HG03175 (cell line): ENCODE measurements around the gene KXD1.
"Not testable (repeated sequence)": the region's sequence is repeated elsewhere in the genome, so short reads cannot be mapped to it uniquely, and the experiment has no call there.

Experiments
- ATAC-seq: cut with Tn5 transposase; IDR thresholded peaks from one replicate; pipeline ENCODE4 v1.9.1; 2021; ENCODE audit warnings: mild to moderate bottlenecking, moderate library complexity; ENCODE audit not compliant: unreplicated experiment

The KXD1 gene

DNA sequence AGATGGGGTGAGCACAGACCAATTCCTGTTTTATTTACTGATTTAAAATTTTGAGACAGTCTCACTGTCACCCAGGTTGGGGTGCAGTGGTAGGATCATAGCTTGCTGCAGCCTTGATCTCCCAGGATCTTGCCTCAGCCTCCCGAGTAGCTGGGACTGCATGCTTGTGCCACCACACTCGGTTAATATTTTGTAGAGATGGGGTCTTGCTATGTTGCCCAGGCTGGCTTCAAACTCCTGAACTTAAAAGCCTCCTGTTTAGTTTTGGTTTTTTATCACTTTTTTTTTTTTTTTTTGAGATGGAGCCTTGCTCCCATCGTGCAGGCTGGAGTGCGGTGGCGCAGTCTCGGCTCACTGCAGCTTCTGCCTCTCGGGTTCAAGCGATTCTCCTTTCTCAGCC lies 18.7 kb downstream of the KXD1 start:
- no peak for ATAC-seq

DNA sequence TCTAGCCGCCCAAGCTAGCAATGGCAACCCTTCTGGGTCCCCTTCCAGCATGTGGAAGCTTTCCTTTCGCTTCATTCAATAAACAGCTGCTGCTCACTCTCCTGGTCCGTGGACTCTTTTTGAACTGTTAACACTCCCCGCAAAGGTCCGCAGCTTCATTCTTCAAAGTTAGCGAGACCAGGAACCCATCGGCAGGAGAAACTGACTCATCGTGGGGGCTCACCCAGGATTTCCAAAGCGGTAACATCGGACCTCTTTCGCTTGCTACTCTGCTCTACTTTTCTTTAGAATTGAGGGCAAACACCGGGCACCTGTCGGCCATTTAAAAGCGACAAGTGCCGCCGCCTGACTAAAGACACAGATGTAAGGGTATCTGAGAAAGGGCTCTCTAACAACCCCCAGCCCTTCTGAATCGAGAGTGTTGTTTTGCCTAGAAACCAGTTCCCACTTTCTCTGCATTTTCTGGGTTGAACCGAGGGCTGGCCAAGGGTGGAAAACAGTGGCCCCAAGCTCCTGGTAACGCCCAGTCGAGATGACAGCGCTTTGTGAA lies 19.8 kb downstream of the KXD1 start:
- no peak for ATAC-seq

DNA sequence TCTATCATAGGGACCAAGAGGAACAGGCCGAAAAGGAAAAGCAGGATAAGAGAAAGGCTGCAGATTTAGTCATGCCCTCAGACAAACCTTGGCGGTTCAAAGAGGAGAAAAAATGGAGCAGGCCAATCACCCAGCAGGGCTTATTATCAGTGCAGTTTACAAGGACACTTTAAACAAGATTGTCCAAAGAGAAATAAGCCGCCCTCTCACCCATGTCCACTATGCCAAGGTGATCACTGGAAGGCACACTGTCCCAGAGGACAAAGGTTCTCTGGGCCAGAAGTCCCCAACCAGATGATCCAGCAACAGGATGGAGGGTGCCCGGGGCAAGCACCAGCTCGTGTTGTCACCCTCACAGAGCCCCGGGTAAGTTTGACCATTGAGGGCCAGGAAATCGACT lies 22.6 kb downstream of the KXD1 start:
- ATAC-seq = no peak

DNA sequence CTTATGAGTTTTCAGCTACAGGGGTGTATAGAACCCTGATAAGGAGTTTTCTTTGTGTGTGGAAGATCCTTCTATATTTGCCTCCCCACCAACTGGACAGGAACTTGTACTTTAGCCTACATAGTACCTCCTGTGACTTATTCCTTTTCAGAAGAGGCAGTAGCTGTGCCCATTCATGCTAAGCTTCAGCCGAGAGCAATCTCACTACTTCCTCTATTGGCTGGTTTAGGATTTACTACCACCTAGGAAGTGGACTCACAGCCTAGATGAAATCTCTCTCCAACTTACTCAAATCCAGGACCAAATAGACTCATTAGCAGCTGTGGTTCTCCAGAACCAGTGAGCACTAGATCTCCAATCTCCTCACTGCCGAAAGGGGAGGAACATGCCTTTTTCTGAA lies 28.6 kb downstream of the KXD1 start:
- no peak for ATAC-seq

DNA sequence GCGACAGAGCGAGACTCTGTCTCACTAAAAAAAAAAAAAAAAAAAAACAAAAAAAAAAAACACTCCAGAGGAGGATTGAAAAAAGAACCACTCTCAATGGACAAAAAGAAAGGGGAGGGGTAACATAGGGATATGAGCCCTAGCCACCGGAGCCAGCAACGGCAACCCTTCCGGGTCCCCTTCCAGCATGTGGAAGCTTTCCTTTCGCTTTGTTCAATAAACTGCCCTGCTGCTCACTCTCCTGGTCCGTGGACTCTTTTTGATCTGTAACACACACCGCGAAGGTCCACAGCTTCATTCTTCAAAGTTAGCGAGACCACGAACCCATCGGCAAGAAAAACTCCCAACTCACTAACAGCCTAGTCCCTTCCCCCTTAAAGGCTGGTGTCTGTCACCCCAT lies 29.9 kb downstream of the KXD1 start:
- no peak for ATAC-seq

DNA sequence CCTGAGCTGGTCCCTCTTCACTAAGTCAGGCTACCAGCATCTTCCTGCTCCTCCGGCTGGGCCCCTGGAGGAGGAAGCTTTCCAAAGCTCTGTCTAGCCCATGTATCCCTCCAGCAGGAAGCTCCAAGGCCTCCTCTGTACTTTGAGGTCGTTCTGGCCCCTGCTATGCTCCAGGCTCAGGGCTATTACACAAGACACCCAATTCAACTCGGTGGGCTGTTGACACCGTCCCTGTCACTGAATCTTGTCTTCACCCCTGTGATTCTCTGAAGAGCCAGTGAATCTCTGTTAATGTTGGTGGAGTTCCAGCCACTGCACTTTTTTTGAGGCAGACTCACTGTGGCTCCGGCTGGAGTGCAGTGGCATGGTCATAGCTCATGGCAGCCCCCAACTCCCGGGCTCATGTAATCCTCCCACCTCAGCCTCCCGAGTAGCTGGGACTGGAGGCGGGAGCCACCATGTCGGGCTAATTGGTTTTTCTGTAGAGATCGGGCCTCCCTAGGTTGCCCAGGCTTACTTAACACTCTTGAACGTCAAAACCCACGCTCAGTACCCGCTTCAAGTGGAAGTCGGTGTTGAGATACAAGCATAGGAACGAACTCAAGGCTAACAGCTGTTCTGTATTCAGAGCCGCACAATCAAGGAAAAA lies 30.4 kb downstream of the KXD1 start:
- ATAC-seq = no peak

DNA sequence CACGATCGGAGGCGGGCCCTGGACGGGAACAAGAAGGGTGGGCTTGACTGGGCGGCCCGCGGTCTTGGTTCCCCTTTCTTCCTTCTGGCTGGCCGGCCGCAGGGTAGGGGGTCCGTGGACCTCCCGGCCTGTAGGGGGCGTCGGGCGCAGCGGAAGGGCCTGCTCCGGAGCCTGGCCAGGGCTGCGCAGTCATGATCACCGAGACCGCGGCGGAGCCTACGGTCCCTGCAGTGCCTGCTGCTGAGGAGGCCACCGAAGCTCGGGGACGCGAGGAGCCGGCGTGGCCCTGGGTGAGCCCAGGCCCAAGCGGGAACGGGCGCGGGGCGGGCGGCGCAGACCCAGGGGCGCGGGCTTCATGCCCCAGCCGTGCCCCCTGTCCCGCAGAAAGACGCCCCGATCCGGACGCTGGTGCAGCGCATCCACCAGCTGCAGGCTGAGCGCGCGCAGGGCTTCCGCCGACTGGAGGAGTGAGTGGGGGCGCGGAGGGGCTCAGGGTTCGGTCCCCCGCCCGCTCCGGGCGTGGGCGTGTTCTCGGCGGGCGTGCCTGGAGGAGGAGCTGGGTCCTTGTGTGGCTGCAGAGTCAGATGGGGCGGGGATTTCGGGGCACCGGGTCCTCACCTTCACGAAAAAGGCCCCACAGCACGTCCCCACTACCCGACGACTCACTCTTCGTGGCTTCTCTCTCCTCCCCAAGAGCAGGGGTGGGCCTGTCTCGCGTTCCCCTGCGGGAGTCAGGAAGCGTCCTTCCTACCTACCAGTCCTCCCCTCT lies 31.1 kb downstream of the KXD1 start, which contains the start of gene REX1BD:
Gene REX1BD (plus strand): TSS at position 188 of the 769 bp plus-strand sequence. CDS start 4 bp downstream, at position 192.
- ATAC-seq = peak; percentile 69

DNA sequence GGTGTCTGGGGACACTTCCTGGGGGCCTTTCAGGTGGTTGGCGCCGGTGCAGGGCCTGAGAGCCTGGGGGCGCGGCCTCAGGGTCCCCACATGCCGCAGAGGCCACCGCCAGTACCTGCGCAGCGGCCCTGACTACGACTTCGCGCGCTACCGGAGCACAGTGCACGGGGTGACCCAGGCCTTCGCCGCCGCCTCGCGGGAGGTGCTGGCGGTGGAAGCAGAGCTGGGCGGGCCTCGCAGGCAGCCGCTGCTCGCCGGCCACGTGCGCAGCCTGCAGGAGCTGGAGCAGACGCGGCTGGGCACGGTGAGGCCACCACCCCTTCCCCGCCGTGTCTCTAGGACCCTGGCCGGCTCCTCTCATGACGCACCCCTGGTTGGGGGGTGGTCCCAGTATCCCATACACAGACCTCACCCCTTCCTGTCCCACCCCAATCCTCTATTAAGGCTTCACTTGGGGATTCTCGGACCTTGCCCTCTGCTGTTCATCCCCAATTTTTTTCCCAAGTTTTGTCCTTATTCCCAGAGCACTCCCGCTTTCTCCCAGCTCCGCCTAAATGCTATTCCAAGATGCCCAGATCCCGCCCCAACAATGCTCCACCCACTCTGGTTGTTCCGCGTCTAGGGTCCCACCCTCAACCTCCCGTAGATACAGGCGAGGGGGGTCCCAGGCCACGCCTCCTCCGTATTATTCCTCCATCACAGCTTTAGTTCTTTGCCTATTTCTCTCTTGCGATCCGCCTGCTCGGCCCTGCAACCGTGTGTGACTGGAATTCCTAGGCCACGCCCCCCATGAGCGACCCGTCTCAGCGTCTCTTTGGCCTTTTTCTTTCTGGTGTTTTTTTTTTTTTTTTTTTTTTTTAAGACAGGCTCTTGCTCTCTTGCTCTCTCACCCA lies 32.0 kb downstream of the KXD1 start:
- ATAC-seq = peak; percentile 44

DNA sequence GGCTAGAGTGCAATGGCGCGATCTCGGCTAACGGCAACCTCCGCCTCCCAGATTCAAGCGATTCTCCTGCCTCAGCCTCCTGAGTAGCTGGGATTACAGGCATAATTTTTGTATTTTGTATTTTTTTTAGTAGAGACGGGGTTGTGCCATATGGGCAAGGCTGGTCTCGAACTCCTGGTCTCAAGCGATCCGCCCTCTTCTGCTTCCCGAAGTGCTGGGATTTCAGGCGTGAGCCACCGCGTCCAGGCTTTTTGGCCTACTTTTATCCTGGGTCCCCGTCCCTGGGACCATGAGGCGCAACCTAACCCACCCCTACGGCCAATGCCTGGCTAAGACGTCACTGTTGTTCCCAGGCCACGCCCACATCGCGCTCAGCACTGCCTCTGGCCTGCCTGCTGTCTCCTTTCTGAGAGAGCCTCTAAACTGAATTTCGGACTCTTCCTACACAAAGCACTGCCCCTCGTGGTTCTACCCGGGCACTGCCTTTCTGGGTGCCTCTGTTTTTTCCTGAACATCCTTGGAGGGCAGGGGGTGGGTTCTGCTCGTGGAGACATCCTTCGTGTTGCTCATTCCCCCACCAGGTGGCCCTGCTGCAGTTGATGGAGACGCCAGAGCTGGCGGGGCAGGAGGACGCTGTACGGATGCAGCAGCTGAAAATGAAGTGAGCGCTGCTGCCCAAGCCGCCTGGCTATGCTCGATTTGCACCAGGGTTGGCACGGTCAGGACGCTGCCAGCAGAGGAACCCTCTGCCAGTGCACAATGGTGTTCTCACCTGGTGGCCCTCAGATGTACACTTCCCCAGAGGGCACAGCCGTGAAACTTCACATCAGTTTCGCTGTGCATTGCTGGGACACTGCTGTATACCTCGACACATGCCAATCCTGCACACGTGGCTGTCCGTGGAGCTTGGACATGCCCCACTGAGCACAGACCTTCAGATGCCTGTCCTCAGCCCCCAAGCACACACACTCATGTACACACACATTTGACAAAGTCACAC lies 32.9 kb downstream of the KXD1 start:
- ATAC-seq = no peak

DNA sequence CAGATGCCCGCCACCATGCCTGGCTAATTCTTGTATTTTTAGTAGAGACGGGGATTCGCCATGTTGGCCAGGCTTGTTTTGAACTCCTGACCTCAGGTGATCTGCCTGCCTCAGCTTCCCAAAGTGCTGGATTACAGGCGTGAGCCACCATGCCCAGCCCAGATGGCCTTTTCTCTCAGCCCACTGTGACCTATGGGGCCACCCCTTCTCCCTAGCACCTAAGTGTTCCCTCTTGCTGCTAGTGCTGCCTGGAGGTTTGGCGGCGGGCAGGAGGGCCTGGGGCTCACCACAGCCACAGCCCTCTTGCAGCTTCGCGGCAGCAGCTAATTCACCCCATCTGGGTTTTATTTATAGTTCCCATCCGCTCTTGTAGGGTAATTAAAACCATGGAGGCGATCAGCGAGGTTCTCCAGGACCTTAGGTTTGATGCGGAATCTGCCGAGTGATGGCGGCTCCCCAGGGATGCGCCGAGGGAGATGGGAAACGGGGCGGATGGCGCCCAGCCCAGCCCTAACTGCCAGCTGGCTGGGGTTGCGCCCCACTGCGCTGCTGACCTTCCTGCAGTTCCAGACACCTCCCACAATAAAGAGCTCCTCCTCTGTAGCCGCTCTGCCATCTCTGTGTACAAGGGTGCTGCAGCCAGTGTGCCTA lies 34.2 kb downstream of the KXD1 start:
- no peak for ATAC-seq

DNA sequence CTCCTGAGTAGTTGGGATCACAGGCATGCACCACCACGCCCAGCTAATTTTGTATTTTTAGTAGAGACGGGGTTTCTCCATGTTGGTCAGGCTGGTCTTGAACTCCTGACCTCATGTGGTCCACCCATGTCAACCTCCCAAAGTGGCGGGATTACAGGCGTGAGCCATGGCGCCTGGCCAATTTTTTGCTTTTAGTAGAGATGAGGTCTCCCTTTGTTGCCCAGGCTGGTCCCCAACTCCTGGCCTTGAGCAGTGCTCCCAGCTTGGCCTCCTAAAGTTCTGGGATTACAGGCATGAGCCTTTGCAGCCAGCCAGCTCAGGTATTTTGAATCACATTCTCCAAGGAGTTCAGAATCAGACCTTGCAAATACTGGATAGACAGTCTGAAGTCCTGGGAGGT lies 35.1 kb downstream of the KXD1 start:
- ATAC-seq = not testable (repeated sequence)

DNA sequence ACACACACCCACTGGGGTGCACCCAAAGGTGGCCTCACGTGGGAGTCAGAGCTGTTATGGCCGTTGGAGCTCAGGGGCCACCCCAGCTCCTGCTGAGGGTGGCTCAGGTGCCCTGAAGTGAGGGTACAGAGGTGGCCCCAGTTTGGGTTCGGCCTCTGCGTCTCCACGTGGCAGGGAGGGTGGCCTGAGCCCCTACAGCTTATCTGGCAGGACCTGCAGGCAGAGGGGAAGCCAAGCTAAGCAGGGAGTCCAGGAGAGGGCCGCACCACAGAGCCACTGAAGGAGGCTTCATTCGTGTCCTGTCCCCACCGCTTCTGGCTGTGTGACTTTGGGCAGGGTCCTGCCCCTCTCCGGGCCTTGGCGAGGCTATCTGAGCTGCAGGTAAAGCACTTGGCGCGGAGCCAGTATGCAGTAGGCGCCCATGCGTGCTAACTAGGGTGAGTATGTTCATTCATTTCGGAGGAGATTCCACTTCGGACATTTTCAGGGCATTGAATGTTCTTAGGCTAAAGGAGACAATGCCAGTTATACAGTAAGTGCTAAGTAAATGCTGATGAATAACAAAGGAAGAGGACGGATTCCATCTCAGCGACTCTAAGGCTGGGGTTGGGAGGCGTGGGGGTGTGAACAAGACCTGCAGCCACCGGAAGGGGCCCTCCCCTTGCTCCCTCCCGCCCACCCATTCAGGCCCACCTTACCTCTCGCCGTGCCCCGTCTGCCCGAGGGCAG lies 35.9 kb downstream of the KXD1 start:
- no peak for ATAC-seq

DNA sequence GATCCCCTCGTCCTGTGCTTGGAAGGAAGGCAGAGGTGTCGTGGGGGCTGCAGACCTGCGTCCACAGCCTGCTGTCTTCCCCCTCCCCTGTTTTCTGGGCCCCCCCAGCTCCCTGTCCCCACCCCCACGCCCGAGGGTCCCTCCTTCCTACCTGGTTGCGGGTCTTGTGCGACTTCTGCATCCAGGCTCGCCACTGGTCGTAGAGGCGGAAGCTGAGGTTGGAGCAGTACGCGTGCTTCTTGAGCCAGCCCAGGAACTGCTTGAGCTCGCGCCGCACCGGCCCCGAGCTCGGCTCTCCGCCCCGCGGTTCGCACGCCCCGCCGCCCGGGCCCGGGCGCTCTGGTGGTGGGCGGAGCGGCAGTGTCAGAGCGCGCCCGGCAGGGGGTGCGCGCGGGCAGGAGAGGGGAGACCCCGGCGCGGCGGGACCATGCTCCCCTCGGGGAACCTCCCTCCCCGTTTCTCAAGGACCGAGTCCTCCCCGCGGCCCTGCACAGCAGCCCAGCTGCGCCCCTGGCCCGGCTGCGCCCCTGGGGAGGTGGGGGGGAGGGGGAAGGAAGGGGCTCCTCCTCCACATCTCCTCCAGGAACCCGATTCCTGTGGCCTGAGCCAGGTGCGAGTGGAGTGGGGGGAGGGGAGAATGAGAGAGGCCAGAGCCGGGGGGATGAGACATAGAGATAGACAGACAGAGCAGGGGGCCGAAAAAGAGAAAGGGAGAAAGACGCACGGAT lies 36.6 kb downstream of the KXD1 start:
- ATAC-seq = peak; percentile 57

DNA sequence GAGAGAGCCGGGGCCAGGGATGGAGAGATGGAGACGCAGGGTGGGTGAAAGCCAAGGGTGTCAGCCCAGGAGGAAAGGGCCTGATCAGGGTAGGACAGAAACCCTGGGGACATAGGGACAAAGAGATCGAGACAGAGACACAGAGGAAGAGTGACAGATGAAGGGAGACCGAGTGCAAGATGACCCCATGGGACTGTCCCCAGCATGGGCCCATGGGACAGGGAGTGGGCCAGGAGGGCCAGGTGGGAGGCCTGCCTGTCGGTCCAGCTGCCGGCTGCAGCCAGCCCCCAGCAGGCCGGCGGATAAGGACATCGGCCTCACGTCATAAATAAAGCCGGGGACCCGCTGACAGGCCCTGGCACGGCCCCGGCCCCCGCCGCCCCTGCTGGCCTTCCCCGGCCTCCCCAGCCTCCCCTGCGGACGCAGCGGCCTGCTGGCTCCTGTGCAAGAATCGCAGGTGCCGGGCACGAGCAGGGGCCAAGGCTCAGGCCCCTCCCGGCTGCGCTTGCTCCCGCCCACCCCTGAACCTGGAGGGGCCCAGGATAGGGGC lies 37.2 kb downstream of the KXD1 start:
- ATAC-seq = no peak

DNA sequence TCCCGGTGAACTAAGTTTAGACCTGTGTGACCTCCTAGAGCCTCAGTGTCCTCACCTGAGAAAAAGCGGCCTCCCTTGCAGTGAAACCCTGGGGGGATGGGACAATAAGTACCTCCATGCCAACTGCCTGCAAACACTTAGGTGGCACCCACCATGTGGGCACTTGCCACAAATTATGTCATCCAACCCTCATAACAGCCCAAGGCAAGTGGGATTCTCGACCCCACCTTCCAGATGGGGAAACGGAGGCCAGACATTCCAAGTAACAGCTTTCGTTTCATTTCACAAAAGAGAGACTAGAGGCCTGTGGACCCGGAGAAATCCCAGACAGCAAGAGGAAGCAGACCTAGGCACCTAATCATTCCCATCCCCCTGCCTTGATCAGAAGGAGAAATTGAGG lies 37.8 kb downstream of the KXD1 start:
- ATAC-seq = no peak

DNA sequence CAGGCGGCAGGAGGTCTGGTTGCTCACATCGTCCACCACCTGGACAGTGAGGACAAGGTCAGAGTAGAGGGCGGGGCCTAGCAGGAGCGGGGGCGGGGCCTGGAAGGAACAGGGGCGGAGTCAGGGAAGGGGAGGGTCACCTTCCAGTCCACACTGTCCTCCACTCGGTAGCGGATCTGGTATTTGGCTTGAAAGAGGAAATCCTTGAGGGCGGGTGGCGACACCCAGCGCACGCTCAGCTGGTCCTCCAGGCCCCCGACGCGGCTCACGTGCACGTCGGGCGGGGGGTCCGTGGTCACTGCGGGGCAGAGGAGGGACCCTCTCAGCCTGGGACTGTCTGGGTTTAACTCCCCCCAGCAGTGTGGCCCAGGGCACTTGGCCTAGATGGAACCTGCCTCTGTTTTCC lies 39.1 kb downstream of the KXD1 start:
- ATAC-seq = no peak

DNA sequence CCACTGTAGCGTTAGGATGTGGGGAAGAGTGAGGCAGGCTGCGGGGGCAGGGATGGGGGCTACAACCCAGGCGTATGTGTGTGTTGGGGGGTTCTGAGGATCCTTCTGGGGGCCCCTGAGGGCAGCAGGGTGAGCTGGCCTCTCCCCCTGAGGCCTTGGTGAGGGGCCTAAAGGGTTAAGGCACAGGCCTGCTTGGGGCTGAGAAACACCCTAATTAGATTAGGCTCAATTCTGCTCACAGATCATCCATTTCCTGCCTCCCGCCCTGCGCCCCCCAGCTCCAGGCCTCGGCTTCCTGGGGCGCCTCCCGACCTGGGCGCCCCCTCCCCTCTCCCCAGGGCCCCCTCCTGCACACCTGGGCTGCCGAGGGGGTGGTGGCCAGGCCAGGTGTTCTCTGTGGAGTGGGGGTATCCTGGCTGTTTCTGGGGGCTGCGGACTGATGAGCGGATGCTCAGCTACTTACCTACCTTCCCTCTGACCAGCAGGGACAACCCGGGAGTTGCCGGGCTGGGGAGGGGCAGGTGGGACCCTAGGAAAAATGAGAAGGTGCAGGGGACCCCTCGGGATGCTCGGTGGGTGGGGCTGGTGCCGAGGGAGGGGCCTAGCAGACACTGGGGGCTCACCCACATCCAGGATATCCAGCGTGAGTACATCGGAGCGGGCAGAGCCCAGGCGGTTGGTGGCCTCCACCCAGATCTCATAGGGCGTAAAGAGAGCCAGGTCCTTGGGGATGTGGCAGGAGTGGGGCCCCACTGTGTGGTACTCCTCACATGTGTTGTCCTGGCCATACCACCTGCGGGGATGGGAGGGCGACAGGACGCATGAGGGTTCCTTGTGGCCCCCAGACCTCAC lies 40.4 kb downstream of the KXD1 start:
- no peak for ATAC-seq
